SK-N-SH (cell line): ENCODE data around the gene SLC2A11. TPM values are rescaled to one million over a fixed set of nuclear protein-coding genes. Genes with fewer than 3 reads are reported as not detected.

Source experiments
- CTCF ChIA-PET: fragments of 300-600, 350-600 bp; formaldehyde crosslinking; extraction: SDS; loops from one replicate; lab custom pipeline; 2021; lab: Yijun Ruan, JAX
- POLR2A ChIA-PET: fragments of 350-600 bp; sonication (Branson Sonifier 250); formaldehyde crosslinking; extraction: SDS; loops from one replicate; lab custom pipeline; 2020; ENCODE audit warnings: antibody characterized with exemption, inconsistent platforms; lab: Yijun Ruan, JAX
- DNase-seq: peaks from one replicate; pipeline ENCODE4 v3.0.0; 2012
- H2AFZ ChIP-seq: fragments of 200-600 bp; sonication (generic); 2 replicates; pipeline ENCODE4 v1.8.1; 2016; ENCODE audit warnings: antibody characterized with exemption, mild to moderate bottlenecking, low read depth
- H3F3A ChIP-seq: fragments of 200-600 bp; sonication (generic); replicated peaks from 2 replicates; pipeline ENCODE3; 2016; ENCODE audit warnings: antibody characterized with exemption, mild to moderate bottlenecking; ENCODE audit not compliant: insufficient read depth
- H3K27ac ChIP-seq, 2 experiments: fragments of 200-500 bp in 1 of 2; fragments of 200-600 bp in 1 of 2; sonication (Bioruptor generic) in 1 of 2; sonication (generic), shearing (Covaris generic) in 1 of 2; 2 replicates each; pipeline versions ENCODE4 v1.5.1 to v1.6.1; 2014 to 2016; ENCODE audit warnings: low read depth in 2 of 2, inconsistent platforms in 1 of 2, low read length in 1 of 2, mild to moderate bottlenecking in 1 of 2, mixed read lengths in 1 of 2
- H3K27me3 ChIP-seq: fragments of 200-600 bp; sonication (generic), shearing (Covaris generic); 2 replicates; pipeline ENCODE4 v1.6.1; 2016; ENCODE audit warnings: mixed run types; ENCODE audit not compliant: insufficient read depth
- H3K36me3 ChIP-seq, 2 experiments: fragments of 200-500 bp in 1 of 2; fragments of 200-600 bp in 1 of 2; sonication (Bioruptor generic) in 1 of 2; sonication (generic) in 1 of 2; replicated peaks in 1 of 2; 2 replicates each; pipeline versions ENCODE3 to v1.5.1; 2014 to 2016; ENCODE audit warnings: low read length in 1 of 2, mild to moderate bottlenecking in 1 of 2; ENCODE audit not compliant: insufficient read depth in 2 of 2, control insufficient read depth in 1 of 2
- H3K4me1 ChIP-seq, 2 experiments: fragments of 200-500 bp in 1 of 2; fragments of 200-600 bp in 1 of 2; sonication (Bioruptor generic) in 1 of 2; sonication (generic), shearing (Covaris generic) in 1 of 2; 2 replicates each; pipeline versions ENCODE4 v1.5.1 to v1.6.1; 2014 to 2016; ENCODE audit warnings: low read depth in 1 of 2, low read length in 1 of 2, mixed run types in 1 of 2; ENCODE audit not compliant: insufficient read depth in 2 of 2, control insufficient read depth in 1 of 2
- H3K4me2 ChIP-seq: fragments of 200-600 bp; sonication (generic), shearing (Covaris generic); 2 replicates; pipeline ENCODE4 v1.6.1; 2017; ENCODE audit warnings: mixed run types
- H3K4me3 ChIP-seq, 2 experiments: fragments of 200-500 bp in 1 of 2; fragments of 200-600 bp in 1 of 2; sonication (Bioruptor generic) in 1 of 2; sonication (generic), shearing (Covaris generic) in 1 of 2; 2 replicates each; pipeline versions ENCODE4 v1.5.1 to v1.8.1; 2014 to 2016; ENCODE audit warnings: low read depth in 2 of 2, inconsistent platforms in 1 of 2, low read length in 1 of 2, mild to moderate bottlenecking in 1 of 2, mixed read lengths in 1 of 2, moderate library complexity in 1 of 2
- H3K79me2 ChIP-seq: fragments of 200-600 bp; sonication (generic); 2 replicates; pipeline ENCODE4 v1.8.1; 2017; ENCODE audit warnings: mild to moderate bottlenecking; ENCODE audit not compliant: insufficient read depth
- H3K9ac ChIP-seq: fragments of 200-600 bp; sonication (generic); 2 replicates; pipeline ENCODE4 v1.6.1; 2017; ENCODE audit warnings: mixed run types
- H3K9me2 ChIP-seq: fragments of 200-600 bp; sonication (generic); 2 replicates; pipeline ENCODE4 v1.6.1; 2017; ENCODE audit warnings: mixed run types
- H3K9me3 ChIP-seq: fragments of 200-600 bp; sonication (generic); 2 replicates; pipeline ENCODE4 v1.6.1; 2017; ENCODE audit warnings: mixed run types, mild to moderate bottlenecking, moderate library complexity
- H4K20me1 ChIP-seq: fragments of 200-600 bp; sonication (generic); 2 replicates; pipeline ENCODE4 v1.6.1; 2017; ENCODE audit warnings: mild to moderate bottlenecking, mixed run types; ENCODE audit not compliant: insufficient read depth
- CHD2 ChIP-seq: fragments of 150-350 bp; IDR thresholded peaks from 2 replicates; pipeline ENCODE4 v1.6.1; 2018; ENCODE audit warnings: low read length; ENCODE audit not compliant: partially characterized antibody
- CTCF ChIP-seq: fragments of 200-600 bp; sonication (generic); IDR thresholded peaks from 2 replicates; pipeline ENCODE4 v1.6.1; 2017; ENCODE audit warnings: antibody characterized with exemption, mild to moderate bottlenecking, moderate library complexity
- EP300 ChIP-seq, 2 experiments: IDR thresholded peaks; 2 replicates each; pipeline versions ENCODE4 v1.4.0 to v1.6.1; 2012; ENCODE audit warnings: borderline replicate concordance in 1 of 2, low read depth in 1 of 2, low read length in 1 of 2
- GABPA ChIP-seq: IDR thresholded peaks from 2 replicates; pipeline ENCODE4 v1.4.0; 2012; ENCODE audit warnings: low read depth, mild to moderate bottlenecking
- NFIC ChIP-seq: IDR thresholded peaks from 2 replicates; pipeline ENCODE4 v1.4.0; 2012; ENCODE audit warnings: borderline replicate concordance
- RFX5 ChIP-seq: IDR thresholded peaks from 2 replicates; pipeline ENCODE4 v1.6.1; 2012; ENCODE audit warnings: mild to moderate bottlenecking, improper control_type of control experiment, low read length
- RXRA ChIP-seq: IDR thresholded peaks from 2 replicates; pipeline ENCODE4 v1.4.0; 2012; ENCODE audit warnings: low read depth, mild to moderate bottlenecking, borderline replicate concordance
- SIN3A ChIP-seq: IDR thresholded peaks from 2 replicates; pipeline ENCODE4 v1.6.1; 2012; ENCODE audit warnings: low read depth, mild to moderate bottlenecking, low read length, moderate library complexity, borderline replicate concordance
- TAF1 ChIP-seq: IDR thresholded peaks from 2 replicates; pipeline ENCODE4 v1.6.1; 2012; ENCODE audit warnings: low read depth, mild to moderate bottlenecking, low read length, moderate library complexity, borderline replicate concordance
- TEAD4 ChIP-seq: IDR thresholded peaks from 2 replicates; pipeline ENCODE4 v1.4.0; 2012; ENCODE audit warnings: mild to moderate bottlenecking, borderline replicate concordance; ENCODE audit not compliant: insufficient read depth
- YY1 ChIP-seq: IDR thresholded peaks from 2 replicates; pipeline ENCODE4 v1.4.0; 2012; ENCODE audit warnings: low read depth, mild to moderate bottlenecking
- ZBTB33 ChIP-seq: IDR thresholded peaks from 2 replicates; pipeline ENCODE4 v1.4.0; 2012; ENCODE audit warnings: low read depth, borderline replicate concordance
- WGBS: methylation state at CpG from one replicate; pipeline ENCODE4 v1.1.6; 2017; ENCODE audit warnings: low lambda C conversion rate; 5-methylcytosine and 5-hydroxymethylcytosine counted together
- polyA plus RNA-seq, 3 experiments: library from polyadenylated mRNA; depleted of rRNA; stranded (reverse); fragments of >200 nt; gene quantifications; 2 replicates each; pipeline ENCODE4 v1.2.3, GENCODE V29; 2012
- TF ChIP-seq, protein P1 (sequence below): IDR thresholded peaks from 2 replicates; pipeline ENCODE4 v1.4.0; 2012; ENCODE audit warnings: low read depth
- TF ChIP-seq, protein P2 (sequence below): IDR thresholded peaks from 2 replicates; pipeline ENCODE4 v1.6.1; 2012; ENCODE audit warnings: mild to moderate bottlenecking, low read depth, low read length, moderate library complexity

Gene SLC2A11
- polyA plus RNA-seq, 1 of the 3 experiments (the other 2 are of a cell fraction): 21.8 TPM

- no peak overlapping the region for H2AFZ ChIP-seq
- H3K4me1 ChIP-seq: peaks cover 0 to 9% of the 10 kb centered on the region in 2 experiments; a peak in 2 of 4 replicates
- no peaks in the 10 kb centered on the region for H3K27me3 ChIP-seq
- H3K9me2 ChIP-seq: no peaks in the 10 kb centered on the region
- TF ChIP-seq RFX5: no peak
- TF ChIP-seq TAF1: no peak
- TF ChIP-seq, protein P1, sequence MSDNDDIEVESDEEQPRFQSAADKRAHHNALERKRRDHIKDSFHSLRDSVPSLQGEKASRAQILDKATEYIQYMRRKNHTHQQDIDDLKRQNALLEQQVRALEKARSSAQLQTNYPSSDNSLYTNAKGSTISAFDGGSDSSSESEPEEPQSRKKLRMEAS: no peak
- no peak for TF ChIP-seq SIN3A
- TF ChIP-seq TEAD4: no peak
- TF ChIP-seq CTCF: no peak
- TF ChIP-seq CHD2: no peak
- no peak for TF ChIP-seq ZBTB33
- TF ChIP-seq, protein P2, sequence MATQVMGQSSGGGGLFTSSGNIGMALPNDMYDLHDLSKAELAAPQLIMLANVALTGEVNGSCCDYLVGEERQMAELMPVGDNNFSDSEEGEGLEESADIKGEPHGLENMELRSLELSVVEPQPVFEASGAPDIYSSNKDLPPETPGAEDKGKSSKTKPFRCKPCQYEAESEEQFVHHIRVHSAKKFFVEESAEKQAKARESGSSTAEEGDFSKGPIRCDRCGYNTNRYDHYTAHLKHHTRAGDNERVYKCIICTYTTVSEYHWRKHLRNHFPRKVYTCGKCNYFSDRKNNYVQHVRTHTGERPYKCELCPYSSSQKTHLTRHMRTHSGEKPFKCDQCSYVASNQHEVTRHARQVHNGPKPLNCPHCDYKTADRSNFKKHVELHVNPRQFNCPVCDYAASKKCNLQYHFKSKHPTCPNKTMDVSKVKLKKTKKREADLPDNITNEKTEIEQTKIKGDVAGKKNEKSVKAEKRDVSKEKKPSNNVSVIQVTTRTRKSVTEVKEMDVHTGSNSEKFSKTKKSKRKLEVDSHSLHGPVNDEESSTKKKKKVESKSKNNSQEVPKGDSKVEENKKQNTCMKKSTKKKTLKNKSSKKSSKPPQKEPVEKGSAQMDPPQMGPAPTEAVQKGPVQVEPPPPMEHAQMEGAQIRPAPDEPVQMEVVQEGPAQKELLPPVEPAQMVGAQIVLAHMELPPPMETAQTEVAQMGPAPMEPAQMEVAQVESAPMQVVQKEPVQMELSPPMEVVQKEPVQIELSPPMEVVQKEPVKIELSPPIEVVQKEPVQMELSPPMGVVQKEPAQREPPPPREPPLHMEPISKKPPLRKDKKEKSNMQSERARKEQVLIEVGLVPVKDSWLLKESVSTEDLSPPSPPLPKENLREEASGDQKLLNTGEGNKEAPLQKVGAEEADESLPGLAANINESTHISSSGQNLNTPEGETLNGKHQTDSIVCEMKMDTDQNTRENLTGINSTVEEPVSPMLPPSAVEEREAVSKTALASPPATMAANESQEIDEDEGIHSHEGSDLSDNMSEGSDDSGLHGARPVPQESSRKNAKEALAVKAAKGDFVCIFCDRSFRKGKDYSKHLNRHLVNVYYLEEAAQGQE: no peak
- TF ChIP-seq YY1: no peak
- no peak for TF ChIP-seq RXRA
- no peak for TF ChIP-seq NFIC
- TF ChIP-seq GABPA: no peak
- TF ChIP-seq EP300 (IDR thresholded peaks at IDR 0.05; ENCODE audit: borderline replicate concordance in 1 of 2, low read depth in 1 of 2, low read length in 1 of 2): no peak
- no peak overlapping the region for H3K9ac ChIP-seq
- H3K4me2 ChIP-seq: no peak overlapping the region
- H4K20me1 ChIP-seq: no peaks in the 10 kb centered on the region
- POLR2A ChIA-PET: no interaction called here
- H3K9me3 ChIP-seq: no peaks in the 10 kb centered on the region
- H3K4me3 ChIP-seq: no peak overlapping the region
- H3K27ac ChIP-seq: no peak overlapping the region
- no peak for DNase-seq
- WGBS: 87% methylated on average over 6 of the region's 6 CpGs
- CTCF ChIA-PET: interaction anchor here (1.4 to 3.6 kb wide), 2 partner anchors 15 to 47 kb away, joined by 3 to 21 read pairs; partner anchors contain the start of gene MIF
- no peaks in the 10 kb centered on the region for H3K36me3 ChIP-seq
- H3K79me2 ChIP-seq: no peaks in the 10 kb centered on the region
- peaks cover 4% of the 10 kb centered on the region for H3F3A ChIP-seq
These were observed 51.7 kb downstream of the SLC2A11 start for GRCh38 chr22:23909296-23909898.
